NCI-H1694 (cell line): Measurements from ENCODE around the gene ZNF668.

Source experiments
- DNase-seq: peaks from one replicate; lab custom pipeline; 2025; lab: John Stamatoyannopoulos, UW

Gene ZNF668

DNA sequence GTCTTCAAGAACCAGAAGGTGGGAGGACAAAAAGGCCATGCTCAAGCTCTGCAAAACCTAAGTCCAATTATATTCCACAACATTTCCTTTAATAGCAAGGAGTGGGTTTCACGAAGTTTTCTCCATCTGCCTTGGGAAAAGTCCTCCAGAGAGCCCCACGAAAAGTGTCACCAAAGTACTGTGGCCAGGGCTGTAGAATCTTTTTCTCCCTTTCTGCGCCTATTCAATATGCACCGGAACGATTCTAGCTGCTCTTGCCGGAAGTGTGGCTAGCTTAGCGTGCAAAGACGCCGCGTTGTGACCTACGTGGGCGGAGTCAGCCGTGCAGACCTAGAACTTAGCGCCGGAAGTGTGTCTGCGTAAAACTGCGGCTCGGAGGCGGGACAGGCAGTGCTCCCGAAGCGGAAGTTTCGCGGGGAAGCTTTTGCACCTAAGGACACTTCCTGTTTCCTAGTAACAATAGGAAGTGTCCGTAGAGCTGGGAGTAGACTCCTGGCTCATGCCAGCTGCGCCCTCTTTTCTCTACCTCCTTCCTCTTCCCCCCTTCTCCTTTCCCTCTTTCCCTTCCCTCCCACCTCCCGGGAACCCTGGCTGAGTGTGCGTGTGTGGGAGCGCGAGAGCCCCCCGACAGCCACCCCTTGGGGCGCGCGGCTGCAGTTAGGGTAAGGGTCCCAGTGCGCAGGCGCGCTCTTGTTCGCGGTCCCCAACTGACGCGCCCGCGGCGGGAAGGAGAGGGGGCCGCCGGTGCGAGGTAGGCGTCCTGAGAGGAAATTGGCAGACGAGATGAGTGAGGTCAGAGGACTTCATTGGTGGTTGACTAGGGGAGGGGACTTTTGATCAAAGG is at the start of gene ZNF668, which contains the start of gene ZNF646:
Gene ZNF668 (minus strand): TSS at position 271 of the 844 bp plus-strand sequence. CDS start 9,781 bp downstream, outside the sequence.
Gene ZNF646 (plus strand): TSS at position 453 of the 844 bp plus-strand sequence. CDS start 1,903 bp downstream, outside the sequence.
- peak; percentile 92 for DNase-seq

DNA sequence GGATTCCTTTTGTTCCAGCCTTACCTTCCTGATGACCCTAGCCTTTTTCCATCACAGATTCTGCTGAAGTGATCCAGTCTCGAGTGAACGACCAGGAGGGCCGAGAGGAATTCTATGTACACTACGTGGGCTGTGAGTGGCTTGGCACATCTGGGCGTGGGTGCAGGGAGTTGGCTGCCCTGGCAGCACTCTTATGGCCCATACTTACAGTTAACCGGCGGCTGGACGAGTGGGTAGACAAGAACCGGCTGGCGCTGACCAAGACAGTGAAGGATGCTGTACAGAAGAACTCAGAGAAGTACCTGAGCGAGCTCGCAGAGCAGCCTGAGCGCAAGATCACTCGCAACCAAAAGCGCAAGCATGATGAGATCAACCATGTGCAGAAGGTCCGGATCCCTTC is 46.1 kb upstream of the ZNF668 start:
- no peak for DNase-seq

DNA sequence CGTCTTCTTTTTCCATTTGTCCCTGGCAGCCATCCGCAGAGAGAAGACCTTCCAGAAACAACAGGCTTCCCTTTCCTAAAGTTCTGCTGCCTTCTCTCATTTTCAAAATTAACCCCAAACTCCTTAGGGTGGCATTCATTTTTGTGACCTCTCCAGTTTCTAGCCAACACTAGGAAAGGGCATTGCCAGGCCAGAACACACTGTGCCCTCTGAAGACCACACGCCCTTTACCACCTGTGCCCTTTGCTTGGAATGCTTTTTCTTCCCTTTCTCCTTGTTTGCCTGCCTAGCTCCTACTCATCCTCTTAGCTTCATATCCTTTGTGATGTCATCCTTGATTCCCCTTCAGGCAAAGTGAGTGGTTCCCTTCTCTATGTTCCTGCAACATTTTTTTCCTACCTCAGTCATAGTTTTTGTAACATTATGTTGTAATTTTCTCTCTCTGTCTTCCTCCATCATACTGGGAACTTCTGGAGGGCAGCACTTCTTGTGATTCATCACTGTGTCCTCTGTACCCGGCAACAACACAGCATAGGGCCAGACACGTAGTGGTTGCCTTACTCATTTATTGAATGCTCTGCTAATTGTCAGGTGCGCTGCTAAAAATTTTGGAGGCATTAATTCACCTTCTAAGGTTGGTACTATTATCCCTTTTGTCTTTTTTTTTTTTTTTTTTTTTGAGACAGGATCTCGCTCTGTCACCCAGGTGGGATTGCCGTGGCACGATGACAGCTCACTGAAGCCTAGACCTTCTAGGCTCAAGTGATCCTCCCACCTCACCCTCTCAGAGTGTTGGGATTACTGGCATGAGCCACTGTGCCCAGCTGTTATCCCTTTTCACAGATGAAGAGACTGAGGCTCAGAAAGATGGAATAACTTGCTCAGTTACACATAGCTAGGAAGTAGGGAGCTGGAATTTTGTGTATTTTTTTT is 44.4 kb upstream of the ZNF668 start:
- no peak for DNase-seq

DNA sequence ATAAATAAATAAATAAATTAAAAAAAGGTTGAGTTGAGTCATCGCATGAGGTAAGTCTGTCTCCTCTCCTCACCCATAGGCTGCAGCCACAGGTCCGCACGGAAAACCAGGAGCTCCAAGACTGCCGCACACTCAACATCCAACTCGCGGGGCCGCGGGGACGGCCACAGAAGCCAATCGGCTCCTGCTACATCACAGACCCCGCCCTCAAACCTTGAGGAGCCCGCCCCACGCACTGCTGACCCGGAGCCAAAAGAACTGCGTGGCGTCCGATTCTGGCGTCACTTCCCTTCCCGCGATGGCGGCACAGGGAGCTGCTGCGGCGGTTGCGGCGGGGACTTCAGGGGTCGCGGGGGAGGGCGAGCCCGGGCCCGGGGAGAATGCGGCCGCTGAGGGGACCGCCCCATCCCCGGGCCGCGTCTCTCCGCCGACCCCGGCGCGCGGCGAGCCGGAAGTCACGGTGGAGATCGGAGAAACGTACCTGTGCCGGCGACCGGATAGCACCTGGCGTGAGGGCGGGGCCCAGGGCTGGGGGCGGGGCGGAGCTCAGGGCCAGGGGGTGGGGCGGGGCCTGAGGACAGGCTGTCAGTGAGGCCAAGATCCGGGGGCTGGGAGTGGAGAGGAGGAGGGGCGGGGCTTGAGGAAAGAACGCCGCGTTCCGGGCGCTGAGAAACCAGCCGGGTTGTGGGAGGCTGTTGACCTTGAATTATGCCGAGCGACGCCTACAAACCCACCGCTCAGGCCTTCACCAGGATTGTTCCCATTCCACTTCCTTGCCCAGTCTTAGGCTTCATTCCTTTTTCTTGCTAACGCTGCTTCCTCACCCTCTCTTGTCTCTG is 43.6 kb upstream of the ZNF668 start, which contains the start of gene KAT8:
Gene KAT8 (plus strand): TSS at position 281 of the 839 bp plus-strand sequence. CDS start 18 bp downstream, at position 299.
- peak; percentile 88 for DNase-seq

- DNase-seq = no peak
These were observed 40.4 kb upstream of the ZNF668 start for GRCh38 chr16:31114468-31114867.

GRCh38 chr16:31113121-31114120 is 39.4 kb upstream of the ZNF668 start:
- DNase-seq = no peak

DNA sequence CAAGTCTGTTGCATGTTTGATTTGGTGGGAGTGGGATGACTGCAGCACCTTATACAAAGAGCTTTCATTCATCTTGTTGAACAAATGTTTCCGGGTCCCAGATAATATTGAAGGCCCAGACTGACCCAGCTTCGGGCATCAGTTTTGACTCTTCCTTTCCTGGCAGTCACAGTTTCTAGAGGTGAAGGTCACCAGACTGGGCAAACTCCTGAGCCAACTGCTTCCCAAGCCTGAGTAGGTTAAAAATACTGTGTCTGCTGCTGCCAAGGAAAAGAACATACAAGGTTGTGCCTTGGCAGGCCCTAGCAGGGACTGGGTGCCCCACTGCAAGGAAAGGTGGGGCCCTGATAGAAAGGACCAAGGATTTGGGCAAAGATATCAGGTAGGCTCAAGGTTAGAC is 38.7 kb upstream of the ZNF668 start:
- DNase-seq = no peak

DNA sequence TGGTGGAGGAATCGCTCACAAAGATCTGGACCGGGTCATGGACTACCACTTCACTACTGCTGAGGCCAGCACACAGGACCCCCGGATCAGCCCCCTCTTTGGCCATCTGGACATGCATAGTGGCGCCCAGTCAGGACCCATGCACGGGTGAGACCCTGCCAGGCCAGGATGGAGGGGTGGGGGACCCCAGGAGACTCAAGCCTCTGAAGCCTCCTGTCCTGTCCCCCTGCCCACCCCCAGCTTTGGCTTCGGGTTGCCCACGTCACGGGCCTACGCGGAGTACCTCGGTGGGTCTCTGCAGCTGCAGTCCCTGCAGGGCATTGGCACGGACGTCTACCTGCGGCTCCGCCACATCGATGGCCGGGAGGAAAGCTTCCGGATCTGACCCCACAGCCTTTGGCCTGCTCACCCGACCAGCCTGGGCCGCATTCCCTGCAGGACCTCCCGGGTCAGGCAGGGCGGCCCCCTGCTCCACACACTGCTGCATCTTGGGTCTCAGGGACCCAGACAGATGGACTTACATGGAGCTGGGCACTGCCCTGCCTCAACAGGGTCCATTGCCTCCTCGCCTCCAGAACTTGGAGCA is 37.9 kb upstream of the ZNF668 start:
- DNase-seq = no peak

GRCh38 chr16:31110106-31111034 is 36.3 kb upstream of the ZNF668 start:
- DNase-seq = no peak

DNA sequence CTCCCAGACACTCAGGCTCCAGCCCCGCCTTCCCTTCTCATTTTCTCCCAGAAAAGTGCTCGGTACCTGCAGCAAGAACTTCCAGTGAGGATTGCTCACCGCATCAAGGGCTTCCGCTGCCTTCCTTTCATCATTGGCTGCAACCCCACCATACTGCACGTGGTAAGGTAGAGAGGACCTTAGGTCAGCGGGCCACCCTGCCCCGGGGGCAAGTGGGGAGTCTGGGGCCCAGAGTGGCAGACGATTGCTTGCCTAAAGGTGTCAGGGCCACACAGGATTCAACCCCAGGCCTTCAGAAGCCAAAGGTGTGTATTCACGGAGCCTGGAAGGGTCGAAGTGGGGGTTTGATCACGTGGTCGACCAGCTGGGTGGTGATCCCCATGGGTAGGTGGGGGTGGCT is 35.6 kb upstream of the ZNF668 start:
- DNase-seq = no peak

GRCh38 chr16:31108794-31109558 is 34.9 kb upstream of the ZNF668 start:
- DNase-seq = no peak

DNA sequence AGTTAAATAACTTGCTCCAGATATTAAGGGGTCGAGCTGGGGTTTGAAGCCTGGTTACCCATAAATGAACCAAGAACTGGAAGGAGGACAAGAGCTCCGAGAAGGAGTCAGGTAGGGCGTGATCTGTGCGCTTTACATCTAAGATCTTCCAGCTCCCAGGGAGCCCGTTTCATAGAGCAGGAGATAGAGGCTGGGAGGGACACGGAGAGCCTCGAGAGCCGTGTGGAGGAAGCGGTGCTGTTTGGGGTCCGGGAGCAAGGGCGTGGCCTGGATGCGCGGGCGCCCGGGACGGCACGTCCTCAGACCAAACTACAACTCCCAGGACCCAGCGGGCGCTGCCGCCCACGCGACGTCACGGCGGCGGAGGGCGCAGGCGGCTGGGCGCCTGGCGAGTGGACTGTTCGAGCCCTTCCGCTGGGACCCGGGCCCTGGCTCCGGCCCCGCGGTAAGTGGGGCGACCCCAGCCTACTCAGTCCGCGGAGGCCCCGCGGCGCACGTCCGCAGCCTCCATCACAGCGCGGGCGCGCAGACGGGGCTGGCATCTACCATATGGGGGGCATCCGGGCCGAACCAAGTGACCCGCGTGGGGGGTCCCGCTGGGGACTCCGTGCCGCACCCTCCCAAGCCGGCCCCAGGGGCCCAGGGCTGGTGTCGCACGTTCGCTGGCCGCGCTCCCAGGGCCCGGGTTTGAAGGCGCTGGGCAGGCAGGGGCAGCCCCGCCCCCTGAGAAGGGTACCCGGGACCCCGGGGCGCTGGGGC is 34.2 kb upstream of the ZNF668 start, which contains the start of gene BCKDK:
Gene BCKDK (plus strand): TSS at position 352 of the 759 bp plus-strand sequence. CDS start 838 bp downstream, outside the sequence.
- DNase-seq = peak; percentile 15

DNA sequence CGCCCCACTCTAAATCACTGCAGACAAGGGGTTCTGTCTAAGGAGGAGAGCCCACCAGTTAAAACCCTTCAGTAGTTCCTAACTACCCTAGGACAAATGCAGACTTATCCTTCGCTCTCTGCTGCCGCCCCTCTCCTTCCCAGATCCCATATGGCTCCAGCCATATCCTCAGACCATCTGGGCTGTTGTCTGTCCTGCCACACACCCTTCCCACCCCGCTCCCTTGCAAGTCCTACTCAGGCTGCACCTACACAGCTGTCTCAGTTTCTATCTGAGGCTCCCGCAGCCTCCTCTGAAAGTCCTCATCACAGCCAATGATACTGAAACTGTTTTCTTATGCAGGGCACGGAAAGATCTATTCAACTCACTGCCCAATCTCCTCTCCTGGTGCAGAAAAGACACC is 33.4 kb upstream of the ZNF668 start:
- DNase-seq = no peak

- DNase-seq = no peak
These were observed 32.7 kb upstream of the ZNF668 start for GRCh38 chr16:31106509-31107464.

- DNase-seq = peak; percentile 41
These were observed 31.7 kb upstream of the ZNF668 start for GRCh38 chr16:31105677-31106213.
